GM23248 (cell line): ENCODE results near the gene HDHD5. TPM values are rescaled to one million over a fixed set of nuclear protein-coding genes. Genes with fewer than 3 reads are reported as not detected.

Experiments used
- DNase-seq: peaks from one replicate; pipeline ENCODE4 v3.0.0-alpha.2; 2015
- H2AFZ ChIP-seq: fragments of 200-600 bp; sonication (generic); 2 replicates; pipeline ENCODE4 v1.6.1; 2016; ENCODE audit warnings: antibody characterized with exemption
- H3F3A ChIP-seq: fragments of 200-600 bp; sonication (generic); 2 replicates; pipeline ENCODE4 v1.6.1; 2016; ENCODE audit warnings: mild to moderate bottlenecking, antibody characterized with exemption, mixed run types; ENCODE audit not compliant: insufficient read depth
- H3K27ac ChIP-seq: fragments of 200-600 bp; sonication (generic); 2 replicates; pipeline ENCODE4 v1.5.1; 2016; ENCODE audit warnings: mild to moderate bottlenecking
- H3K27me3 ChIP-seq: fragments of 200-600 bp; sonication (generic); replicated peaks from 2 replicates; pipeline ENCODE4 v1.6.1; 2016; ENCODE audit warnings: mild to moderate bottlenecking; ENCODE audit not compliant: insufficient read depth
- H3K36me3 ChIP-seq: fragments of 200-600 bp; sonication (generic); 2 replicates; pipeline ENCODE4 v1.6.1; 2016; ENCODE audit warnings: low read depth, mild to moderate bottlenecking
- H3K4me1 ChIP-seq: fragments of 200-600 bp; sonication (generic); 2 replicates; pipeline ENCODE4 v1.6.1; 2016; ENCODE audit warnings: mild to moderate bottlenecking; ENCODE audit not compliant: insufficient read depth
- H3K4me2 ChIP-seq: fragments of 200-600 bp; sonication (generic); one replicate; pipeline ENCODE4 v1.6.1; 2016; ENCODE audit warnings: mild to moderate bottlenecking; ENCODE audit not compliant: unreplicated experiment
- H3K4me3 ChIP-seq: fragments of 200-600 bp; sonication (generic); 2 replicates; pipeline ENCODE4 v1.5.1; 2016; ENCODE audit warnings: mild to moderate bottlenecking
- H3K79me2 ChIP-seq: fragments of 200-600 bp; sonication (generic); 2 replicates; pipeline ENCODE4 v1.6.1; 2016; ENCODE audit warnings: mild to moderate bottlenecking; ENCODE audit not compliant: insufficient read depth
- H3K9ac ChIP-seq: fragments of 200-600 bp; sonication (generic); 2 replicates; pipeline ENCODE4 v1.6.1; 2016; ENCODE audit warnings: mild to moderate bottlenecking
- H3K9me2 ChIP-seq: fragments of 200-600 bp; sonication (generic); 2 replicates; pipeline ENCODE4 v1.6.1; 2016; ENCODE audit warnings: mixed run types, mild to moderate bottlenecking, moderate library complexity; ENCODE audit not compliant: insufficient read depth
- H3K9me3 ChIP-seq: fragments of 200-600 bp; sonication (generic); one replicate; pipeline ENCODE4 v1.6.1; 2017; ENCODE audit warnings: low read depth
- H4K20me1 ChIP-seq: fragments of 200-600 bp; sonication (generic); 2 replicates; pipeline ENCODE4 v1.6.0; 2016; ENCODE audit not compliant: insufficient read depth
- EZH2 ChIP-seq: fragments of 200-600 bp; sonication (generic); IDR thresholded peaks from 2 replicates; pipeline ENCODE4 v1.6.1; 2018; ENCODE audit warnings: antibody characterized with exemption, mild to moderate bottlenecking; ENCODE audit not compliant: insufficient read depth, poor library complexity, severe bottlenecking
- EZH2phosphoT487 ChIP-seq: fragments of 200-600 bp; sonication (generic); IDR thresholded peaks from 2 replicates; pipeline ENCODE4 v1.6.1; 2018; ENCODE audit warnings: antibody characterized with exemption, moderate library complexity, mild to moderate bottlenecking, low read depth; ENCODE audit not compliant: insufficient read depth
- WGBS, 2 experiments: methylation state at CpG; one replicate each; pipeline ENCODE4 v1.1.6; 2015 to 2017; ENCODE audit warnings: low lambda C conversion rate in 2 of 2, low coverage in 1 of 2; ENCODE audit errors: missing lambda C conversion rate in 2 of 2; 5-methylcytosine and 5-hydroxymethylcytosine counted together
- in situ Hi-C: fragments of 300-500 bp; cut with MboI; formaldehyde crosslinking; loops from 2 replicates; pipeline ENCODE4 v1.15.0; 2020
- polyA plus RNA-seq: library from polyadenylated mRNA; unstranded; fragments of >200 nt; fragmentation: Nextera tagmentation; extraction: Ambion mirVana; gene quantifications from 2 replicates; pipeline ENCODE4 v1.2.1, GENCODE V29; 2016
- total RNA-seq: library from RNA; depleted of rRNA; stranded (reverse); fragments of >200 nt; shearing (Covaris generic); gene quantifications from 2 replicates; pipeline ENCODE4 v1.2.3, GENCODE V29; 2014

Gene HDHD5
- total and polyA plus RNA-seq, 2 experiments from 2014 or later = 53.2 to 54.5 TPM

DNA sequence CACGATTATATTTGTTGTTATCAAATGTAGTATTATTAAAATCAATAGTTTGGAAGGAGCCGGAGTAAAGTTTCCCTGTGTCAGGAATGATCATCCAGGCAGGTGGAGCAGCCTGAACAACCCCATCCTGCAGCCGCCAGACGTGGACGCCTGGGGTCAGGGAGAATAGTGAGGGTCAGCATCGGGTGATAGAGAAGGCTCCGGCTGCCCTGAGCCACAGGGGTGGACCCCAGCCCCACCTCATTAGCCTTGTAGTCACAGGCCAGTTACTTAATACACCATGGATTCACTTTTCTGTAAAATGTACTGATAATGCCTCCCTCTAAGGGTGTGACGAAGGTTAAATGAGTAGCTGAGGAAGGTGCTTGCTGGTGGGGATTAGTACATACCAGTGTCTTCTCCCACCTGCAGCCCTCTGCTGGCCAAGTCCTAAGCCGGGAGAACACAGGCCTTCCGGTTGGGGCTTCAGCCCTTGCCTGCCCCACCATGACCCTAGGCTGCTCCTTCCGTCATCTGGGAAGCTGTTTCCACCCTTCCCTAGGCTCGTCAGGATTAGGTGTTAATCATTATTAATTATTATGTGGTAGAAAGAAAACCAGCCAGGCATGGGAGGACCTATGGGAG lies 52.8 kb downstream of the HDHD5 start:
- Histone ChIP-seq H3K79me2 (no peaks in the 10 kb centered on the region), H3K9ac (no peak overlapping the region), H3K4me3 (no peak overlapping the region), H3K9me2 (no peaks in the 10 kb centered on the region), H3K9me3 (no peaks in the 10 kb centered on the region), H3K4me2 (no peak overlapping the region), H4K20me1 (no peaks in the 10 kb centered on the region), H3F3A (no peaks in the 10 kb centered on the region), H3K27me3 (no peaks in the 10 kb centered on the region), H3K4me1 (no peaks in the 10 kb centered on the region), H3K36me3 (peaks cover 9% of the 10 kb centered on the region), H2AFZ (no peak overlapping the region), H3K27ac (no peak overlapping the region)
- TF ChIP-seq EZH2phosphoT487 = no peak
- no peak for TF ChIP-seq EZH2
- 91 to 92% methylated on average over 12 of the region's 12 CpGs for WGBS, 2 experiments
- in situ Hi-C loops = no loop called here
- DNase-seq = no peak

DNA sequence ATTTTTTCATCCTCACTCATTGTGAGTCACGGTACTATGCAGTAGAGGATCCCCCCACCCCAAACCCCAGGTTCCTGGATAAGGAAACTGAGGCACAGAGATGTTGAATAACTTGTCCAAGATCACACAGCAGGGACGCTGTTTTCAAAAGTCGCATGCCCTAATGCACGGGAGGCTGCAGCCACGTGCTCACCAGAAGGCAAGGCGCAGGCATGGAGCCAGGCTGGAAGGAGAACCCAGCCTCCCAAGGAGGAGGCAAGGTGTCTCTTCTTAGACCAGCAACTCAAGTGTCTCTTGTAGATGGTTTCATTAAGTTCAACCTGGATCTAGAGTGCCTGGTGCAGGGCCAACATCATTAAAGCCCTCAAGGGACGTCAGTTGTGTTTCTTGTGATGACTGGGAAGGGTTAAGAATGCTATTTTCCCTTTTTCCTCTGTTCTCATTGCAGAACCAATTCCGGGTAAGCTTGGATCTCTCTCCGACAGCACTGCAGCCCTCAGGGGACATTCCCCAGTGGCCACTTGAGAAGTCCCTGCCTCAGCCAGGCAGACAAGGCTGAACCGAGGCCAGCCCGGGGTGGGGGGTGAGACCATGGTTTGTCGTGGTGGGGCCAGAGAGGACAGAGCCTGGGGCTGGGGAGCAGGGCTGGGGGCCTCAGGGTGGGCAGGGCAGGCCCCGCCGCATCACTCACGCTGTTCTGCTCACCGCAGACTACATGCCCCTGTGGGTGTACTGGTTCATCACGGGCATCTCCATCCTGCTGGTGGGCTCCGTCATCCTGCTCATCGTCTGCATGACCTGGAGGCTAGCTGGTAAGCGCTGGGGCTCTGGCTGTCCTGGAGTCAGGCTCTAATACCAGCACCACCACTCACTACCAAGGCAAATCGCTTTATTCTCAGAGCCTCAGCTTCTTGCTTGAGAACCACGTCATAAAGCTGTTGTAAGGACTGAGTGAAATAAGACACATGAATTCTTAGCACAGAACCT lies 53.6 kb downstream of the HDHD5 start:
- no peak for TF ChIP-seq EZH2
- Histone ChIP-seq H3F3A (no peaks in the 10 kb centered on the region), H3K9ac (no peak overlapping the region), H3K9me2 (no peaks in the 10 kb centered on the region), H3K4me2 (no peak overlapping the region), H4K20me1 (no peaks in the 10 kb centered on the region), H3K27ac (no peak overlapping the region), H3K79me2 (no peaks in the 10 kb centered on the region), H3K9me3 (no peaks in the 10 kb centered on the region), H3K4me1 (no peaks in the 10 kb centered on the region), H2AFZ (no peak overlapping the region), H3K4me3 (no peak overlapping the region), H3K27me3 (no peaks in the 10 kb centered on the region), H3K36me3 (peaks cover 9% of the 10 kb centered on the region)
- in situ Hi-C loops = no loop called here
- DNase-seq = no peak
- 86 to 89% methylated on average over 18 to 22 of the region's 22 CpGs for WGBS, 2 experiments

DNA sequence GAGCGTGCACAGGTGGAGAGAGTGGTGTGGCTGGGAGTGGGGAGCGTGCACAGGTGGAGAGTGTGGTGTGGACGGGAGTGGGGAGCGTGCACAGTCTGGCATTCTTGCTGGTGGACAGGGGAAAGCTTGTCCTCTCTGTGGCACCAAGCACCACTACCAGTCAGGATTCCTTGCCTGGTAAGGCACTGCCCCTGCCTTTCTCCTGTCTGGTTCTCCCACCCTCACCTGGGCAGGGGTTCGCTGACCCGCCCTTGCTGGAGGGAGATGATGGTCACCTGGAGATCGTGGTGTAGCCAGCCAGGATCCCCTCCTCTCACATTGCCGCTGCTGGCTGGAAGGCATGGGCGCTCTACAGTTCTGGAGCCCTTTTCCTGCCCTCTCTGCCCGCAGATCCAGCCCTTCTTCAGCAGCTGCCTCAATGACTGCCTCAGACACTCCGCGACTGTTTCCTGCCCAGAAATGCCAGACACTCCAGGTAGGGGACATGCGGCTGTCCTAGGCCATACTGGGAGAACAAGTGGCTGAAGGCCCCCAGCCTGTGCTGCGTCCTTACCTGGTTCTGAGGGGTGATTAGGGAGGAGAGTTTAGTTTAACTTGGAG lies 54.6 kb downstream of the HDHD5 start:
- WGBS, 2 experiments = 94 to 98% methylated on average over 10 to 13 of the region's 14 CpGs
- H3F3A ChIP-seq = no peaks in the 10 kb centered on the region
- no peak overlapping the region for H3K4me3 ChIP-seq
- TF ChIP-seq EZH2phosphoT487 (no peak), EZH2 (no peak)
- no peaks in the 10 kb centered on the region for H3K79me2 ChIP-seq
- no peak overlapping the region for H3K9ac ChIP-seq
- H3K36me3 ChIP-seq = peaks cover 12% of the 10 kb centered on the region
- H3K9me2 ChIP-seq = no peaks in the 10 kb centered on the region
- no peak overlapping the region for H2AFZ ChIP-seq
- no peak overlapping the region for H3K27ac ChIP-seq
- DNase-seq = no peak
- no peaks in the 10 kb centered on the region for H4K20me1 ChIP-seq
- no peak overlapping the region for H3K4me2 ChIP-seq
- no peaks in the 10 kb centered on the region for H3K4me1 ChIP-seq
- in situ Hi-C loops = no loop called here
- H3K9me3 ChIP-seq = no peaks in the 10 kb centered on the region
- no peaks in the 10 kb centered on the region for H3K27me3 ChIP-seq

DNA sequence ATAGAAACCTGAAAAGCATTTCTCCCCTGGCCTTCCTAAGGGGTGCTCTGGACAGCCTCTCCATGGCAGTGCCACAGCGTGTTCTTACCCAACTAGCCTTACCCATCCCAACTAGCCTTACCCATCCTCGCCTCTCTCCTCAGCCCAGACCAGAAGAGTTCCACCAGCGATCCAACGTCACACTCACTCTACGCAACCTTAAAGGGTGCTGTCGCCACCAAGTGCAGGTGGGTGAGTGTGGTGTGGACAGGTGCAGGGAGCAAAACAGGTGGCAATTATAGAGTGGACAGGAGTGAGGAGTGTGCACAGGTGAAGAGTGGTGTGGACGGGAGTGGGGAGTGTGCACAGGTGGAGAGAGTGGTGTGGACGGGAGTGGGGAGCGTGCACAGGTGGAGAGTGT lies 55.7 kb downstream of the HDHD5 start:
- Histone ChIP-seq H3K9me2 (no peaks in the 10 kb centered on the region), H3K36me3 (peaks cover 23% of the 10 kb centered on the region; the same call in 1 of the 2 replicates), H3K9ac (no peak overlapping the region), H3K4me2 (no peak overlapping the region), H3K4me1 (no peaks in the 10 kb centered on the region), H3K27me3 (no peaks in the 10 kb centered on the region), H3K4me3 (no peak overlapping the region), H2AFZ (no peak overlapping the region), H3K79me2 (no peaks in the 10 kb centered on the region), H3F3A (no peaks in the 10 kb centered on the region), H3K9me3 (no peaks in the 10 kb centered on the region), H3K27ac (no peak overlapping the region), H4K20me1 (no peaks in the 10 kb centered on the region)
- WGBS, 2 experiments = 88 to 93% methylated on average over 9 of the region's 9 CpGs
- in situ Hi-C loops = no loop called here
- TF ChIP-seq EZH2phosphoT487 (no peak), EZH2 (no peak)
- DNase-seq = no peak
